ENCODE results near the gene RBM26. TPM values are rescaled to one million over a fixed set of nuclear protein-coding genes. Genes with fewer than 3 reads are reported as not detected.
A peak's percentile ranks its signal among the peaks of the same experiment; 100 is the strongest.

RBM26 gene
- total RNA-seq, 1 donor from 2014 or later = 42.0 TPM

DNA sequence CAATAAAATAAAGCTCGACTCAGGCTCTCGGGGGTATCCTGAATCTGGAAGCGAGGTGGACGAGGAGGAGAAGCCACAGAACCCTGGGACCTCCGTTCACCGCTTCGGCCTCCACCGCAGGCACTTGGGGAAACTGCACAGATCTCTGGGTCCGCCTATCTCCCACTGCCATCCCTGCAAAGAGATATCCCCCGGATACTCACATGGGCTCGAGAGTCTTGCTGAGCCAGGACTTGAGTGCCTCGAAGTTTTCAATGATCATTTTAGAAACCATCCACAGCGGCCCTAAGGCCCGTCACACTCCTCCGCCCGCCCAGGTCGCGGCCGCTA lies 589 bp downstream of the RBM26 start:
- H3K27me3 ChIP-seq = no peaks in the 10 kb centered on the region
- DNase-seq = no peak
- TF ChIP-seq, protein P1, sequence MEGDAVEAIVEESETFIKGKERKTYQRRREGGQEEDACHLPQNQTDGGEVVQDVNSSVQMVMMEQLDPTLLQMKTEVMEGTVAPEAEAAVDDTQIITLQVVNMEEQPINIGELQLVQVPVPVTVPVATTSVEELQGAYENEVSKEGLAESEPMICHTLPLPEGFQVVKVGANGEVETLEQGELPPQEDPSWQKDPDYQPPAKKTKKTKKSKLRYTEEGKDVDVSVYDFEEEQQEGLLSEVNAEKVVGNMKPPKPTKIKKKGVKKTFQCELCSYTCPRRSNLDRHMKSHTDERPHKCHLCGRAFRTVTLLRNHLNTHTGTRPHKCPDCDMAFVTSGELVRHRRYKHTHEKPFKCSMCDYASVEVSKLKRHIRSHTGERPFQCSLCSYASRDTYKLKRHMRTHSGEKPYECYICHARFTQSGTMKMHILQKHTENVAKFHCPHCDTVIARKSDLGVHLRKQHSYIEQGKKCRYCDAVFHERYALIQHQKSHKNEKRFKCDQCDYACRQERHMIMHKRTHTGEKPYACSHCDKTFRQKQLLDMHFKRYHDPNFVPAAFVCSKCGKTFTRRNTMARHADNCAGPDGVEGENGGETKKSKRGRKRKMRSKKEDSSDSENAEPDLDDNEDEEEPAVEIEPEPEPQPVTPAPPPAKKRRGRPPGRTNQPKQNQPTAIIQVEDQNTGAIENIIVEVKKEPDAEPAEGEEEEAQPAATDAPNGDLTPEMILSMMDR (IDR thresholded peaks at IDR 0.05) = no peak
- no peaks in the 10 kb centered on the region for H3K9me3 ChIP-seq
- ATAC-seq = peak; percentile 10
- H3K27ac ChIP-seq = peak overlapping the region; percentile 96
- peak overlapping the region; percentile 74 for H3K4me3 ChIP-seq
- no peaks in the 10 kb centered on the region for H3K36me3 ChIP-seq
- intact Hi-C loops (cut with DNase I) = no loop called here
- peaks cover 25% of the 10 kb centered on the region for H3K4me1 ChIP-seq

- intact Hi-C loops (cut with DNase I) = no loop called here
- DNase-seq (no peak), ATAC-seq (no peak)
- Histone ChIP-seq H3K4me3 (peak overlapping the region; percentile 74), H3K9me3 (no peaks in the 10 kb centered on the region), H3K27ac (peak overlapping the region; percentile 96), H3K27me3 (no peaks in the 10 kb centered on the region), H3K36me3 (no peaks in the 10 kb centered on the region), H3K4me1 (peaks cover 25% of the 10 kb centered on the region)
- TF ChIP-seq, protein P1 (IDR thresholded peaks at IDR 0.05) = no peak
Measured at GRCh38 chr13:79404985-79405384, 1.1 kb downstream of the RBM26 start.

DNA sequence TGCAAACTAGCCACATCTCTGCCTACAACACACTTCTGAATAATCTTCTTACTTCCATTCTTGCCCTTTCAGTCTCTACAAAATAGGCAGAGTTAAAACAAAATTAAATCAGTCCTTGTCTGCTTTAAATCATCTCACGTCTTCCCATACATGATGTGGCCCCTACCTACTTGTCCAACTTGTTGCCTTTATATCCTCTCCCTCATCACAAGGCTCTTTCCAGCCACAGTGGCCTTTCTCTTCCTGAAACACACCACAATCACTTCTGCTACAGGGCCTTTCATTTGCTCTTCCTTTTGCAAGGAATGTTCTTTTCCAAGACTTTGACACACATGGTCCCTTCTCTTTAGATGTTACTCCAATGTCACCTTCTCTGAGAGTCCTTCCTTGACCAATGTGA lies 1.7 kb downstream of the RBM26 start:
- DNase-seq (no peak), ATAC-seq (no peak)
- H3K9me3 ChIP-seq = no peaks in the 10 kb centered on the region
- H3K4me1 ChIP-seq = peaks cover 25% of the 10 kb centered on the region
- H3K36me3 ChIP-seq = no peaks in the 10 kb centered on the region
- intact Hi-C loops (cut with DNase I) = no loop called here
- peak overlapping the region; percentile 74 for H3K4me3 ChIP-seq
- H3K27me3 ChIP-seq = no peaks in the 10 kb centered on the region
- TF ChIP-seq, protein P1 (IDR thresholded peaks at IDR 0.05) = no peak
- no peak overlapping the region for H3K27ac ChIP-seq

GRCh38 chr13:79403113-79403512 lies 2.9 kb downstream of the RBM26 start:
- DNase-seq (no peak), ATAC-seq (no peak)
- Histone ChIP-seq H3K4me1 (peaks cover 25% of the 10 kb centered on the region), H3K9me3 (no peaks in the 10 kb centered on the region), H3K4me3 (peak overlapping the region; percentile 74), H3K27me3 (no peaks in the 10 kb centered on the region), H3K36me3 (no peaks in the 10 kb centered on the region), H3K27ac (no peak overlapping the region)
- TF ChIP-seq, protein P1 (IDR thresholded peaks at IDR 0.05) = no peak
- intact Hi-C loops (cut with DNase I) = no loop called here

- Histone ChIP-seq H3K27me3 (no peaks in the 10 kb centered on the region), H3K4me3 (no peak overlapping the region), H3K27ac (no peak overlapping the region), H3K4me1 (peaks cover 25% of the 10 kb centered on the region), H3K9me3 (no peaks in the 10 kb centered on the region), H3K36me3 (no peaks in the 10 kb centered on the region)
- intact Hi-C loops (cut with DNase I) = no loop called here
- no peak for DNase-seq
- TF ChIP-seq, protein P1 (IDR thresholded peaks at IDR 0.05) = no peak
- ATAC-seq = peak; percentile 5
Measured at GRCh38 chr13:79402679-79403078, 3.4 kb downstream of the RBM26 start.

DNA sequence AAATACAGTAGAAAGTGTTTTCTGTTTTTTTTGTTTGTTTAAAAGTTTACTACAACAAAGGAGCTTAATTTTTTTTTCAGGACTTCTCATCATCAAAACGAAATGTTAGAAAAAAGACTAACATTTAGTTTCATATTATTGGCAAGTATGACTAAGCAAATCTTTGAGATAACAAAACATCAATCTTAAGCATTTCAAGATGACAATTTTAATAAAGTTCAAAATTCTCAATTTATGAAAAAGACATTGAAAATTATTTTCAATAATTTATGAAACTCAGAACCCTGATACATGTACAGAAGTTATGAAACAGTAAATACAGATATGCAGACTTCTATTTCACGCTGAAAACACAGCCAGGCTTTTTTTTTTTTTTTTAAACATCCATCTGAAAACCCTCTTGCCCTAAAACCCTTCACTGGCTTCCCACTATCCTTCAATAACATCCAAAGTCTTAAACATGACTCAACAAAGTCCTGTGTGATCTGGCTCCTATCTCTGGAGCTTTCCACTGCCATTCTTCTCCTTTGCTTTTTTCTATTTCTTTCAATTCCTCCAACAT lies 3.9 kb downstream of the RBM26 start:
- Histone ChIP-seq H3K4me3 (no peak overlapping the region), H3K36me3 (no peaks in the 10 kb centered on the region), H3K27me3 (no peaks in the 10 kb centered on the region), H3K9me3 (no peaks in the 10 kb centered on the region), H3K4me1 (peaks cover 25% of the 10 kb centered on the region), H3K27ac (no peak overlapping the region)
- DNase-seq = no peak
- ATAC-seq = no peak
- TF ChIP-seq, protein P1 (IDR thresholded peaks at IDR 0.05) = no peak
- intact Hi-C loops (cut with DNase I) = no loop called here

Measured in upper lobe of right lung (tissue), 1 donor.